IMR-90 (cell line): Measurements from ENCODE around the gene ARFIP1. TPM values are rescaled to one million over a fixed set of nuclear protein-coding genes. Genes with fewer than 3 reads are reported as not detected.

Source experiments
- ATAC-seq: fragments of 200-7000 bp; cut with Tn5 transposase; 2 replicates; pipeline ENCODE4 v1.9.1; 2020; ENCODE audit warnings: low read depth, mild to moderate bottlenecking, moderate library complexity
- BruUV-seq: library from RNA; stranded (reverse); fragments of 400-500 nt; replicated peaks from 2 replicates; lab custom pipeline; 2021; lab: Mats Ljungman, UMichigan
- CTCF ChIA-PET: fragments of 300-600 bp; formaldehyde crosslinking; extraction: SDS; loops from one replicate; lab custom pipeline; 2021; ENCODE audit warnings: antibody characterized with exemption; lab: Yijun Ruan, JAX
- POLR2A ChIA-PET: fragments of 300-600 bp; sonication (Branson Sonifier 250); formaldehyde crosslinking; loops from one replicate; lab custom pipeline; 2022; ENCODE audit warnings: antibody characterized with exemption; ENCODE audit not compliant: unreplicated experiment; lab: Charles Lee
- DNase-seq: peaks from one replicate; pipeline ENCODE4 v3.0.0; 2013
- H2AFZ ChIP-seq: replicated peaks from 2 replicates; pipeline ENCODE3; 2013; ENCODE audit warnings: low read length, mild to moderate bottlenecking; ENCODE audit not compliant: poor library complexity
- H2AK5ac ChIP-seq: 2 replicates; pipeline ENCODE4 v1.6.1; 2013; ENCODE audit warnings: low read depth, low read length, inconsistent platforms
- H2AK9ac ChIP-seq: replicated peaks from 2 replicates; pipeline ENCODE3; 2013; ENCODE audit warnings: mild to moderate bottlenecking, low read depth, low read length, moderate library complexity; ENCODE audit not compliant: poor library complexity
- H2BK120ac ChIP-seq: 2 replicates; pipeline ENCODE4 v1.6.1; 2013; ENCODE audit warnings: low read depth, low read length, inconsistent platforms
- H2BK15ac ChIP-seq: 3 replicates; pipeline ENCODE4 v1.6.1; 2013; ENCODE audit warnings: low read depth, low read length, inconsistent platforms
- H2BK20ac ChIP-seq: 2 replicates; pipeline ENCODE4 v1.6.1; 2013; ENCODE audit warnings: low read depth, mild to moderate bottlenecking, inconsistent platforms, low read length, moderate library complexity
- H2BK5ac ChIP-seq: 2 replicates; pipeline ENCODE4 v1.6.1; 2013; ENCODE audit warnings: mild to moderate bottlenecking, low read depth, low read length, inconsistent platforms; ENCODE audit not compliant: poor library complexity, severe bottlenecking
- H3K14ac ChIP-seq: replicated peaks from 2 replicates; pipeline ENCODE4 v1.6.1; 2013; ENCODE audit warnings: low read depth, low read length, inconsistent platforms
- H3K18ac ChIP-seq: 2 replicates; pipeline ENCODE4 v1.6.1; 2013; ENCODE audit warnings: low read depth, low read length, control low read depth
- H3K23ac ChIP-seq: 2 replicates; pipeline ENCODE4 v1.6.1; 2013; ENCODE audit warnings: low read depth, low read length, inconsistent platforms
- H3K27ac ChIP-seq: 2 replicates; pipeline ENCODE4 v1.5.1; 2013; ENCODE audit warnings: mild to moderate bottlenecking, control low read depth, low read length; ENCODE audit not compliant: insufficient read depth
- H3K27me3 ChIP-seq: 2 replicates; pipeline ENCODE4 v1.6.1; 2013; ENCODE audit warnings: low read length; ENCODE audit not compliant: control insufficient read depth, insufficient read depth
- H3K36me3 ChIP-seq: 2 replicates; pipeline ENCODE4 v1.6.1; 2013; ENCODE audit warnings: low read length, mixed read lengths; ENCODE audit not compliant: control insufficient read depth, insufficient read depth
- H3K4ac ChIP-seq: 2 replicates; pipeline ENCODE4 v1.6.1; 2013; ENCODE audit warnings: low read depth, low read length, inconsistent platforms
- H3K4me1 ChIP-seq: 2 replicates; pipeline ENCODE4 v1.6.1; 2013; ENCODE audit warnings: low read length, mixed read lengths; ENCODE audit not compliant: control insufficient read depth, insufficient read depth
- H3K4me2 ChIP-seq: 2 replicates; pipeline ENCODE4 v1.6.1; 2013; ENCODE audit warnings: low read depth, mild to moderate bottlenecking, control low read depth, low read length, moderate library complexity
- H3K4me3 ChIP-seq: 2 replicates; pipeline ENCODE4 v1.5.1; 2013; ENCODE audit warnings: low read depth, mild to moderate bottlenecking, control low read depth, low read length, moderate library complexity; ENCODE audit not compliant: insufficient read depth
- H3K56ac ChIP-seq: 2 replicates; pipeline ENCODE4 v1.6.1; 2013; ENCODE audit warnings: low read length, inconsistent platforms; ENCODE audit not compliant: insufficient read depth; ENCODE audit errors: extremely low read depth
- H3K79me1 ChIP-seq, 2 experiments: 2 replicates each; pipeline ENCODE4 v1.6.1; 2013; ENCODE audit warnings: low read length in 2 of 2, inconsistent platforms in 1 of 2, low read depth in 1 of 2
- H3K9ac ChIP-seq: 2 replicates; pipeline ENCODE4 v1.6.1; 2013; ENCODE audit warnings: low read depth, low read length, control low read depth
- H3K9me1 ChIP-seq: 2 replicates; pipeline ENCODE4 v1.6.1; 2013; ENCODE audit warnings: low read length, inconsistent platforms; ENCODE audit not compliant: insufficient read depth
- H3K9me3 ChIP-seq: 2 replicates; pipeline ENCODE4 v1.6.1; 2013; ENCODE audit warnings: low read length; ENCODE audit not compliant: control insufficient read depth, insufficient read depth
- H4K20me1 ChIP-seq: 2 replicates; pipeline ENCODE4 v1.6.1; 2013; ENCODE audit warnings: low read length, inconsistent platforms; ENCODE audit not compliant: insufficient read depth
- H4K5ac ChIP-seq: 2 replicates; pipeline ENCODE4 v1.6.1; 2013; ENCODE audit warnings: mild to moderate bottlenecking, low read depth, low read length, control low read depth
- H4K8ac ChIP-seq, 2 experiments: 2 replicates each; pipeline ENCODE4 v1.6.1; 2013; ENCODE audit warnings: low read depth in 2 of 2, low read length in 2 of 2, control low read depth in 1 of 2, inconsistent platforms in 1 of 2
- H4K91ac ChIP-seq: 2 replicates; pipeline ENCODE4 v1.6.1; 2013; ENCODE audit warnings: low read depth, low read length, inconsistent platforms; ENCODE audit not compliant: insufficient read depth
- CEBPB ChIP-seq: IDR thresholded peaks from 2 replicates; pipeline ENCODE4 v1.6.1; 2012; ENCODE audit warnings: low read depth, low read length, improper control_type of control experiment
- FOS ChIP-seq: fragments of 150-350 bp; IDR thresholded peaks from 2 replicates; pipeline ENCODE4 v1.6.1; 2016; ENCODE audit warnings: low read depth, low read length
- NFE2L2 ChIP-seq: fragments of 150-350 bp; IDR thresholded peaks from 2 replicates; pipeline ENCODE4 v1.6.1; 2016; ENCODE audit warnings: low read depth, mild to moderate bottlenecking, low read length
- WGBS, 2 experiments: methylation state at CpG; one replicate each; pipeline versions ENCODE4 v1.1.5 to v1.1.7; 2013; ENCODE audit warnings: missing lambda C conversion rate in 2 of 2; ENCODE audit not compliant: insufficient read length in 1 of 2; ENCODE audit errors: extremely low coverage in 2 of 2; 5-methylcytosine and 5-hydroxymethylcytosine counted together
- dilution Hi-C: fragments of 300-500 bp; cut with HindIII; formaldehyde crosslinking; loops from one replicate; pipeline ENCODE4 v1.14.3; 2018; ENCODE audit warnings: low sequenced_read_pairs; ENCODE audit not compliant: unreplicated experiment
- in situ Hi-C: fragments of 300-500 bp; cut with MboI; formaldehyde crosslinking; loops from 3 replicates; pipeline ENCODE4 v1.14.3; 2019; ENCODE audit warnings: low sequenced_read_pairs, inconsistent platforms, mixed read lengths
- intact Hi-C: fragments of 100-400 bp; cut with micrococcal nuclease; formaldehyde crosslinking; loops from 2 replicates; pipeline ENCODE4 v1.10.0; 2022
- polyA plus RNA-seq, 3 experiments: library from polyadenylated mRNA; depleted of rRNA; stranded (reverse); fragments of >200 nt; gene quantifications; 2 replicates each; pipeline ENCODE4 v1.2.3, GENCODE V29; 2012; ENCODE audit warnings: low replicate concordance in 1 of 3
- total RNA-seq: library from RNA; depleted of rRNA; stranded (reverse); fragments of >200 nt; gene quantifications from 2 replicates; pipeline ENCODE4 v1.2.3, GENCODE V29; 2012

Gene ARFIP1
- total and polyA plus RNA-seq, 2 of the 4 experiments (the other 2 are of a cell fraction) = 12.7 to 30.5 TPM

GRCh38 chr4:152885185-152885584 is 105.4 kb downstream of the ARFIP1 start:
- WGBS, 2 experiments = 100% methylated on average over 3 of the region's 5 CpGs; no CpG with 5 or more reads in 1 of the 2 experiments
- Histone ChIP-seq H3K23ac (no peak overlapping the region), H2AFZ (no peak overlapping the region), H2BK5ac (no peak overlapping the region), H3K79me1 (no peaks in the 10 kb centered on the region; a peak in 1 of 4 replicates), H3K56ac (no peak overlapping the region), H3K9me3 (no peaks in the 10 kb centered on the region), H4K91ac (no peak overlapping the region), H3K4me2 (no peak overlapping the region), H4K8ac (no peak overlapping the region), H3K27me3 (no peaks in the 10 kb centered on the region), H3K14ac (no peak overlapping the region), H3K9me1 (peaks cover 2% of the 10 kb centered on the region; the same call in 1 of the 2 replicates), H3K4ac (no peak overlapping the region), H3K36me3 (0 out of 2 replicates have a peak, but pooled peaks cover 4% of the 10 kb centered on the region), H3K18ac (no peak overlapping the region), H3K4me1 (no peaks in the 10 kb centered on the region), H2AK5ac (no peak overlapping the region), H4K20me1 (no peaks in the 10 kb centered on the region), H3K27ac (no peak overlapping the region), H3K9ac (no peak overlapping the region), H3K4me3 (no peak overlapping the region), H2BK15ac (no peak overlapping the region), H2BK20ac (no peak overlapping the region), H2AK9ac (no peak overlapping the region), H2BK120ac (no peak overlapping the region), H4K5ac (no peak overlapping the region)
- intact Hi-C loops = no loop called here
- dilution Hi-C loops = no loop called here
- BruUV-seq = no TSS peak
- DNase-seq = no peak
- ChIA-PET CTCF (no interaction called here), POLR2A (no interaction called here)
- in situ Hi-C loops = no loop called here
- ATAC-seq = no peak
- no peak for TF ChIP-seq CEBPB
- no peak for TF ChIP-seq FOS
- TF ChIP-seq NFE2L2 = no peak
